ENCODE measurements around the gene CCDC88A. TPM values are rescaled to one million over a fixed set of nuclear protein-coding genes. Genes with fewer than 3 reads are reported as not detected.

CCDC88A gene
- total and polyA plus RNA-seq, 4 donors, result 4.0 to 31.0 (median 15.5) TPM

DNA sequence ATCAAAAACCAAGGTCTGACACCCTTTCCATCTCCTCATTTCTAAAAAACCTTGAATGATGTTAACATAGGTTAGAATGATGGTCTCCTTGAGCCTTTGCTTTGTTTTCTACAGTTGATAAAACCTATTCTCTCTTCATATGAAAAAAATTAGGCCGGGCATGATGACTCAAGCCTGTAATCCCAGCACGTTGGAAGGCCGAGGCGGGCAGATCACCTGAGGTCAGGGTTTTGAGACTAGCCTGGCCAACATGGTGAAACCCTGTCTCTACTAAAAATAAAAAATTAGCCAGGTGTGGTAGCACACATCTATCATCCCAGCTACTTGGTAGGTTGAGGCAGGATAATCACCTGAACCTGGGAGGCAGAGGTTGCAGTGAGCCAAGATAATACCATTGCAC is 49.4 kb downstream of the CCDC88A start:
- Histone ChIP-seq H3K36me3 (ENCODE audit: control insufficient read depth in 4 of 4, insufficient read depth in 3 of 4, low read depth in 1 of 4, low read length in 3 of 4) (peaks cover 0 to 4% (median 1%) of the 10 kb centered on the region in 4 donors), H3K9me3 (ENCODE audit: control insufficient read depth in 4 of 4, low read length in 3 of 4) (no peaks in the 10 kb centered on the region), H3K4me1 (ENCODE audit: control insufficient read depth in 4 of 4, insufficient read depth in 4 of 4, low read length in 3 of 4) (no peaks in the 10 kb centered on the region), H3K27ac (ENCODE audit: low read depth in 1 of 2, low read length in 2 of 2) (no peak overlapping the region), H3K9ac (ENCODE audit: low read depth in 1 of 2, low read length in 2 of 2) (no peak overlapping the region), H3K27me3 (ENCODE audit: control insufficient read depth in 4 of 4, insufficient read depth in 4 of 4, low read length in 3 of 4) (no peaks in the 10 kb centered on the region), H3K4me3 (ENCODE audit: low read depth in 1 of 3, low read length in 3 of 3) (no peak overlapping the region)
- DNase-seq (ENCODE audit: low spot score), result no peak
- TF ChIP-seq, protein P1, sequence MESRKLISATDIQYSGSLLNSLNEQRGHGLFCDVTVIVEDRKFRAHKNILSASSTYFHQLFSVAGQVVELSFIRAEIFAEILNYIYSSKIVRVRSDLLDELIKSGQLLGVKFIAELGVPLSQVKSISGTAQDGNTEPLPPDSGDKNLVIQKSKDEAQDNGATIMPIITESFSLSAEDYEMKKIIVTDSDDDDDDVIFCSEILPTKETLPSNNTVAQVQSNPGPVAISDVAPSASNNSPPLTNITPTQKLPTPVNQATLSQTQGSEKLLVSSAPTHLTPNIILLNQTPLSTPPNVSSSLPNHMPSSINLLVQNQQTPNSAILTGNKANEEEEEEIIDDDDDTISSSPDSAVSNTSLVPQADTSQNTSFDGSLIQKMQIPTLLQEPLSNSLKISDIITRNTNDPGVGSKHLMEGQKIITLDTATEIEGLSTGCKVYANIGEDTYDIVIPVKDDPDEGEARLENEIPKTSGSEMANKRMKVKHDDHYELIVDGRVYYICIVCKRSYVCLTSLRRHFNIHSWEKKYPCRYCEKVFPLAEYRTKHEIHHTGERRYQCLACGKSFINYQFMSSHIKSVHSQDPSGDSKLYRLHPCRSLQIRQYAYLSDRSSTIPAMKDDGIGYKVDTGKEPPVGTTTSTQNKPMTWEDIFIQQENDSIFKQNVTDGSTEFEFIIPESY (IDR thresholded peaks at IDR 0.05), result no peak
- TF ChIP-seq GABPA (IDR thresholded peaks at IDR 0.05 in 1 of 2, conservative IDR thresholded peaks at IDR 0.05 in 1 of 2) (no peak), NR2F2 (IDR thresholded peaks at IDR 0.05) (no peak), RXRA (IDR thresholded peaks at IDR 0.05) (no peak), RAD21 (IDR thresholded peaks at IDR 0.05) (no peak), HNF4G (IDR thresholded peaks at IDR 0.05) (no peak), HNF4A (conservative IDR thresholded peaks at IDR 0.05) (no peak), YY1 (IDR thresholded peaks at IDR 0.05) (no peak), JUND (IDR thresholded peaks at IDR 0.05) (no peak), TAF1 (conservative IDR thresholded peaks at IDR 0.05) (no peak), FOXA2 (IDR thresholded peaks at IDR 0.05) (no peak), EGR1 (IDR thresholded peaks at IDR 0.05; ENCODE audit: low read depth in 2 of 2) (no peak), SP1 (IDR thresholded peaks at IDR 0.05) (no peak), FOXA1 (IDR thresholded peaks at IDR 0.05) (no peak)
- TF ChIP-seq, protein P2, sequence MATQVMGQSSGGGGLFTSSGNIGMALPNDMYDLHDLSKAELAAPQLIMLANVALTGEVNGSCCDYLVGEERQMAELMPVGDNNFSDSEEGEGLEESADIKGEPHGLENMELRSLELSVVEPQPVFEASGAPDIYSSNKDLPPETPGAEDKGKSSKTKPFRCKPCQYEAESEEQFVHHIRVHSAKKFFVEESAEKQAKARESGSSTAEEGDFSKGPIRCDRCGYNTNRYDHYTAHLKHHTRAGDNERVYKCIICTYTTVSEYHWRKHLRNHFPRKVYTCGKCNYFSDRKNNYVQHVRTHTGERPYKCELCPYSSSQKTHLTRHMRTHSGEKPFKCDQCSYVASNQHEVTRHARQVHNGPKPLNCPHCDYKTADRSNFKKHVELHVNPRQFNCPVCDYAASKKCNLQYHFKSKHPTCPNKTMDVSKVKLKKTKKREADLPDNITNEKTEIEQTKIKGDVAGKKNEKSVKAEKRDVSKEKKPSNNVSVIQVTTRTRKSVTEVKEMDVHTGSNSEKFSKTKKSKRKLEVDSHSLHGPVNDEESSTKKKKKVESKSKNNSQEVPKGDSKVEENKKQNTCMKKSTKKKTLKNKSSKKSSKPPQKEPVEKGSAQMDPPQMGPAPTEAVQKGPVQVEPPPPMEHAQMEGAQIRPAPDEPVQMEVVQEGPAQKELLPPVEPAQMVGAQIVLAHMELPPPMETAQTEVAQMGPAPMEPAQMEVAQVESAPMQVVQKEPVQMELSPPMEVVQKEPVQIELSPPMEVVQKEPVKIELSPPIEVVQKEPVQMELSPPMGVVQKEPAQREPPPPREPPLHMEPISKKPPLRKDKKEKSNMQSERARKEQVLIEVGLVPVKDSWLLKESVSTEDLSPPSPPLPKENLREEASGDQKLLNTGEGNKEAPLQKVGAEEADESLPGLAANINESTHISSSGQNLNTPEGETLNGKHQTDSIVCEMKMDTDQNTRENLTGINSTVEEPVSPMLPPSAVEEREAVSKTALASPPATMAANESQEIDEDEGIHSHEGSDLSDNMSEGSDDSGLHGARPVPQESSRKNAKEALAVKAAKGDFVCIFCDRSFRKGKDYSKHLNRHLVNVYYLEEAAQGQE (IDR thresholded peaks at IDR 0.05), result no peak
- TF ChIP-seq, protein P3, sequence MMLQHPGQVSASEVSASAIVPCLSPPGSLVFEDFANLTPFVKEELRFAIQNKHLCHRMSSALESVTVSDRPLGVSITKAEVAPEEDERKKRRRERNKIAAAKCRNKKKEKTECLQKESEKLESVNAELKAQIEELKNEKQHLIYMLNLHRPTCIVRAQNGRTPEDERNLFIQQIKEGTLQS (IDR thresholded peaks at IDR 0.05), result no peak
- TF ChIP-seq, protein P4, sequence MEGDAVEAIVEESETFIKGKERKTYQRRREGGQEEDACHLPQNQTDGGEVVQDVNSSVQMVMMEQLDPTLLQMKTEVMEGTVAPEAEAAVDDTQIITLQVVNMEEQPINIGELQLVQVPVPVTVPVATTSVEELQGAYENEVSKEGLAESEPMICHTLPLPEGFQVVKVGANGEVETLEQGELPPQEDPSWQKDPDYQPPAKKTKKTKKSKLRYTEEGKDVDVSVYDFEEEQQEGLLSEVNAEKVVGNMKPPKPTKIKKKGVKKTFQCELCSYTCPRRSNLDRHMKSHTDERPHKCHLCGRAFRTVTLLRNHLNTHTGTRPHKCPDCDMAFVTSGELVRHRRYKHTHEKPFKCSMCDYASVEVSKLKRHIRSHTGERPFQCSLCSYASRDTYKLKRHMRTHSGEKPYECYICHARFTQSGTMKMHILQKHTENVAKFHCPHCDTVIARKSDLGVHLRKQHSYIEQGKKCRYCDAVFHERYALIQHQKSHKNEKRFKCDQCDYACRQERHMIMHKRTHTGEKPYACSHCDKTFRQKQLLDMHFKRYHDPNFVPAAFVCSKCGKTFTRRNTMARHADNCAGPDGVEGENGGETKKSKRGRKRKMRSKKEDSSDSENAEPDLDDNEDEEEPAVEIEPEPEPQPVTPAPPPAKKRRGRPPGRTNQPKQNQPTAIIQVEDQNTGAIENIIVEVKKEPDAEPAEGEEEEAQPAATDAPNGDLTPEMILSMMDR (IDR thresholded peaks at IDR 0.05; ENCODE audit: low read depth, low read length, missing input control), result no peak
- TF ChIP-seq, protein P5, sequence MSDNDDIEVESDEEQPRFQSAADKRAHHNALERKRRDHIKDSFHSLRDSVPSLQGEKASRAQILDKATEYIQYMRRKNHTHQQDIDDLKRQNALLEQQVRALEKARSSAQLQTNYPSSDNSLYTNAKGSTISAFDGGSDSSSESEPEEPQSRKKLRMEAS (IDR thresholded peaks at IDR 0.05), result no peak
- WGBS, result 99% methylated on average over 4 of the region's 4 CpGs
